Stimulated activated CD4-positive, alpha-beta T cell treated with anti-CD3 and anti-CD28 coated beads, Interleukin-1b, Interleukin-23, amount 100 ng/mL, for 48 hours (primary cell): ENCODE data around the gene RMC1.
"Not testable (repeated sequence)": the region's sequence is repeated elsewhere in the genome, so short reads cannot be mapped to it uniquely, and the experiment has no call there.

ENCODE experiments used
- DNase-seq: peaks from one replicate; pipeline ENCODE4 v3.0.0-alpha.2; 2020

RMC1 gene

GRCh38 chr18:23536204-23536603, 32.9 kb downstream of the RMC1 start:
- no peak for DNase-seq

- no peak for DNase-seq
These were observed 34.0 kb downstream of the RMC1 start for GRCh38 chr18:23537274-23537673.

- no peak for DNase-seq
These were observed 34.7 kb downstream of the RMC1 start for GRCh38 chr18:23538001-23538400.

GRCh38 chr18:23538870-23539269, 35.6 kb downstream of the RMC1 start:
- no peak for DNase-seq

- no peak for DNase-seq
These were observed 36.0 kb downstream of the RMC1 start for GRCh38 chr18:23539296-23539695.

- no peak for DNase-seq
These were observed 36.7 kb downstream of the RMC1 start for GRCh38 chr18:23539911-23540525.

- no peak for DNase-seq
These were observed 37.6 kb downstream of the RMC1 start for GRCh38 chr18:23540867-23541266.

- DNase-seq = no peak
These were observed 38.2 kb downstream of the RMC1 start for GRCh38 chr18:23541349-23542093.

- no peak for DNase-seq
These were observed 39.1 kb downstream of the RMC1 start for GRCh38 chr18:23542461-23542860.

GRCh38 chr18:23545247-23545789, 42.0 kb downstream of the RMC1 start:
- no peak for DNase-seq

- no peak for DNase-seq
These were observed 44.0 kb downstream of the RMC1 start for GRCh38 chr18:23547306-23547705.

- no peak for DNase-seq
These were observed 44.5 kb downstream of the RMC1 start for GRCh38 chr18:23547846-23548245.

- DNase-seq = no peak
These were observed 45.0 kb downstream of the RMC1 start for GRCh38 chr18:23548275-23548674.

- DNase-seq = no peak
These were observed 45.4 kb downstream of the RMC1 start for GRCh38 chr18:23548719-23549118.

- no peak for DNase-seq
These were observed 47.6 kb downstream of the RMC1 start for GRCh38 chr18:23550898-23551297.

GRCh38 chr18:23551978-23552377, 48.7 kb downstream of the RMC1 start:
- DNase-seq = no peak

GRCh38 chr18:23552505-23552904, 49.2 kb downstream of the RMC1 start:
- DNase-seq = no peak

- no peak for DNase-seq
These were observed 50.6 kb downstream of the RMC1 start for GRCh38 chr18:23553887-23554286.

- no peak for DNase-seq
These were observed 53.0 kb downstream of the RMC1 start for GRCh38 chr18:23556145-23556780.

- not testable (repeated sequence) for DNase-seq
These were observed 54.2 kb downstream of the RMC1 start for GRCh38 chr18:23557511-23557910.

GRCh38 chr18:23560186-23560585, 56.9 kb downstream of the RMC1 start:
- no peak for DNase-seq

GRCh38 chr18:23563377-23564043, 60.2 kb downstream of the RMC1 start:
- DNase-seq = no peak

GRCh38 chr18:23565916-23566547, 62.7 kb downstream of the RMC1 start:
- DNase-seq = no peak
